Stimulated activated naive B cell treated with anti-CD40 and anti-IgM and Interleukin-4, amounts not matched to agents 10 μg/mL and 1 μg/mL and 100 μg/mL, for 72 hours (primary cell): Measurements from ENCODE around the gene KIF26A.

Experiments
- ATAC-seq, 2 donors: fragments of 150-1000 bp; cut with Tn5 transposase; replicated peaks; 2 replicates each; pipeline ENCODE4 v1.10.0; 2021; ENCODE audit warnings: moderate library complexity in 1 of 2
- DNase-seq: peaks from one replicate; pipeline ENCODE4 v3.0.0; 2021
- H3K27ac Mint-ChIP-seq: one replicate; pipeline ENCODE4 v1.8.0; 2022; ENCODE audit warnings: mild to moderate bottlenecking, mixed read lengths
- H3K27me3 Mint-ChIP-seq, 2 donors: one replicate each; pipeline ENCODE4 v1.8.0; 2022; ENCODE audit warnings: mixed read lengths in 2 of 2
- H3K36me3 Mint-ChIP-seq, 2 donors: one replicate each; pipeline ENCODE4 v1.8.0; 2022; ENCODE audit warnings: mixed read lengths in 2 of 2, mild to moderate bottlenecking in 1 of 2
- H3K4me1 Mint-ChIP-seq, 2 donors: one replicate each; pipeline ENCODE4 v1.8.0; 2022; ENCODE audit warnings: mixed read lengths in 2 of 2, mild to moderate bottlenecking in 1 of 2
- H3K4me3 Mint-ChIP-seq, 2 donors: one replicate each; pipeline ENCODE4 v1.8.0; 2022; ENCODE audit warnings: mild to moderate bottlenecking in 2 of 2, mixed read lengths in 2 of 2, moderate library complexity in 1 of 2
- H3K9me3 Mint-ChIP-seq, 2 donors: one replicate each; pipeline ENCODE4 v1.8.0; 2022; ENCODE audit warnings: mixed read lengths in 2 of 2, mild to moderate bottlenecking in 1 of 2

KIF26A gene

GRCh38 chr14:104192146-104192882, 53.9 kb downstream of the KIF26A start:
- H3K9me3 Mint-ChIP-seq = no peaks in the 10 kb centered on the region
- no peak overlapping the region for H3K27ac Mint-ChIP-seq
- DNase-seq = no peak
- H3K4me3 Mint-ChIP-seq = no peak overlapping the region
- no peaks in the 10 kb centered on the region for H3K36me3 Mint-ChIP-seq
- peaks cover 0 to under 1% of the 10 kb centered on the region in 2 donors for H3K27me3 Mint-ChIP-seq
- H3K4me1 Mint-ChIP-seq = peaks cover 8 to 13% of the 10 kb centered on the region in 2 donors
- no peak for ATAC-seq

DNA sequence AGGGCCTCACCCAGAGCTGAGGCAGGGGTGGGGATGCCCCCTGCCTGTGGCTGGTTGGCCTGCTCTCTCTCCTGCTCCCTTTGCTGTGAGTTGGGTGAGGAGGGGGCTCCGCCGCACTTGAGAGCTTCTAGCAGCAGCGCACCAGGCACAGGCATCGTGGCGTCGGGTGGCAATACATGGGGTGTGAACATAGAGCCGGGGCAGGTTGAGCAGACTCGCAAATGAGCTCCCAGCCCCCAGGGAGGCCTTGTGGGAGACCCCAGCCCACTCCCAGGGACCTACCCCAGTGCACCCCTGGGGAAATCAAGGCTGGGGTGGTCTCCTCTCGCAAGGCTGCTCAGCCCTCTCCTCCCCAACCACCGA, 54.5 kb downstream of the KIF26A start:
- no peaks in the 10 kb centered on the region for H3K27me3 Mint-ChIP-seq
- ATAC-seq (no peak), DNase-seq (no peak)
- H3K4me3 Mint-ChIP-seq = no peak overlapping the region
- no peak overlapping the region for H3K27ac Mint-ChIP-seq
- no peaks in the 10 kb centered on the region for H3K36me3 Mint-ChIP-seq
- H3K9me3 Mint-ChIP-seq = no peaks in the 10 kb centered on the region
- peaks cover 8 to 13% of the 10 kb centered on the region in 2 donors for H3K4me1 Mint-ChIP-seq

DNA sequence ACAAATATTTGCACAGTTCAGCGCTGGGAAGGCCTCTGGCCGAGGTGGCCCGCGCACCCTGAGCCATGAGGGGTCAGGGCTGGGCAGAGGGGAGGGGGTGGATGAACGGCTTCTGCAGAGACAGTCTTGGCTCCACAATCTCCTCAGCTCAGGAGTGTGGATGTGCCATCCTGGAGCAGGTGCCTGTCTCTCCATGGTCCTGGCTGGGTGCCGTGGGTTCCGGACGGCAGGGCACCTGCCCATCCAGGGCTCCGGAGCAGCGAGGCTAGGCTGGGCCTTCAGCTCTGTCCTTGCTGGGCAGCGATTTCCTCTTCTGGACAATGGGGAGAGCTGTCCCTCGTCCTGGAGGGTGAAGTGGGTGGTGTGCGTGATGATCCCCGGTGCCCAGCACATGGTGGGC, 55.6 kb downstream of the KIF26A start:
- H3K9me3 Mint-ChIP-seq = no peaks in the 10 kb centered on the region
- H3K27ac Mint-ChIP-seq = no peak overlapping the region
- no peaks in the 10 kb centered on the region for H3K36me3 Mint-ChIP-seq
- H3K4me1 Mint-ChIP-seq = peaks cover 8 to 13% of the 10 kb centered on the region in 2 donors
- H3K4me3 Mint-ChIP-seq = no peak overlapping the region
- no peak for DNase-seq
- ATAC-seq = no peak
- no peaks in the 10 kb centered on the region for H3K27me3 Mint-ChIP-seq

DNA sequence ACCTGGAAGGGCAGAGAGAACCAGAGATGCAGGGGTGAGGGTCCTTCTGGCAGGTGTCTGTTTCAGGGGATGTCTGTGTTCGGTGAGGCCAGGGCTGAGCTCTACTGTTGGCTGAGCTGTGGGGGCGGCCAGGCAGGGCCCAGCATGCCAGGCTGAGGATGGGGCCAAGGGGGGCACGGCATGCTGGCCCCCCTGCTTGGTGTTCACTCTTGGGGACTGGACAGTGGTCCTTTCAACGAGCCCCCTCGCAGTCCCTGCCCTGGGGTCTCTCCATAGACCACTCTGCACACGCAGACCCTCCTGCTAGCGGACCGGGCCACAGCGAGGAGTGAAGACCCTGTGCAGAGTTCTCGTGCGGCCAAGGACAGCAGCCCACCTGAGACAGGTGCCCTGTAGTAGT, 56.3 kb downstream of the KIF26A start:
- H3K27ac Mint-ChIP-seq = no peak overlapping the region
- H3K4me1 Mint-ChIP-seq = peaks cover 8 to 13% of the 10 kb centered on the region in 2 donors
- ATAC-seq (no peak), DNase-seq (no peak)
- no peaks in the 10 kb centered on the region for H3K27me3 Mint-ChIP-seq
- H3K9me3 Mint-ChIP-seq = no peaks in the 10 kb centered on the region
- no peaks in the 10 kb centered on the region for H3K36me3 Mint-ChIP-seq
- H3K4me3 Mint-ChIP-seq = no peak overlapping the region

DNA sequence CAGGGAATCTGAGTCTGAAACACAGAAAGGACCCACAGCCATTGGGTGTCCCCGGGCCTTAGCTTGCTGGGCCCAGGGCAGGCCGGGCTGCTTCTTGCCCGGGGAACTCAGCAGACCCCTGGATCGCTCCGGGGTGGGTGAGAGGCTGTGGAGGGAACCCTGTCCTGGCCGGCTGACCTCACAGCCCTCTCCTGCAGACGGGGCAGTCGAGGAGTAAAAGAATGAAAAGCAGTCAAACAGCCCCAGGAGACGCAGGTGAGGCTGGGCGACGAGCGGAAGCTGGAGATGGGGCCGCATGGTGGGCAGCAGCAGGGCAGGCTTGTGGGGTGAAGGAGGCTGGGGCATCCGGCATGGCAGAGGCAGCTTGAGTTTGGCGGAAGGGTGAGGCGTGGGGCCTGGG, 57.0 kb downstream of the KIF26A start:
- Mint-ChIP-seq H3K4me3 (no peak overlapping the region), H3K9me3 (no peaks in the 10 kb centered on the region), H3K27ac (no peak overlapping the region), H3K36me3 (no peaks in the 10 kb centered on the region), H3K4me1 (peaks cover 8 to 13% of the 10 kb centered on the region in 2 donors), H3K27me3 (no peaks in the 10 kb centered on the region)
- no peak for ATAC-seq
- DNase-seq = no peak

- Mint-ChIP-seq H3K27ac (no peak overlapping the region), H3K9me3 (no peaks in the 10 kb centered on the region)
These were observed 57.5 kb downstream of the KIF26A start for GRCh38 chr14:104195878-104196277.

DNA sequence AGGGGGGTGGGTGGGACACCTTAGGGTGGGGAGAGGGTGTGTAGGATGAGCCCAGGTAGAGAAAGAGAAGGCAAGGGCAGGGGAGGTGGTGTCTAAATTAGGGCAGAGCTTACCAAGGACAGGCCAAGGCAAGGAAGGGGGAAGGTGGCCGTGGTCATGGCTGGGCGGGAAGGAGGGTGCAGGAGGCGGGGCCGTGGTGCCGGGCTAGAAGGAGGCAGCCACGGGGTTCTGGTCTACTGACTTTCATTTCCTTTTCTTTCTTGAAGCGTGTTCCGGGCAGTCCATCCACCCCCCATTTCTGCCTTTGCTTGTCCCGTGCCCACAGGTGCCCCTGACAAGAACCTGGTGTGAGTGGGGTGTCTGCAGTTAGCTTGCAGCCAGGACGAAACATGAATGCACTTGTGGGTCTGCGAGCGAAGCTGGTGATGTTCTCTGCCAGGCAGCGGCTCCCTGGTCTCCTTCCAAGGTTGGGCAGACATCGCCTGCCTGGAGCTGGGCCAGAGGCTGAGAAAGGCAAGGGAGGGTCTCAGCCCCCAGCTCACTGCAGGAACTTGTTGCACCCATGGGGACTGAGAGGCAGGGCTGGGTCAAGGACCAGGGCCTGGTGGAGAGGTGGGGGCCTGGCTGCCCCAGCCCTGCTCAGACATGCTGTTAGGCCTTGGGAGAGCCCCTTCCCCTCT, 58.2 kb downstream of the KIF26A start:
- peaks cover 8 to 13% of the 10 kb centered on the region in 2 donors for H3K4me1 Mint-ChIP-seq
- H3K36me3 Mint-ChIP-seq = no peaks in the 10 kb centered on the region
- no peak overlapping the region for H3K4me3 Mint-ChIP-seq
- DNase-seq (no peak), ATAC-seq (peak; percentile 65 to 75)
- no peaks in the 10 kb centered on the region for H3K27me3 Mint-ChIP-seq
- H3K27ac Mint-ChIP-seq = peak overlapping the region; percentile 32
- H3K9me3 Mint-ChIP-seq = no peaks in the 10 kb centered on the region

More at GRCh38 chr14:104195878-104196277, 57.5 kb downstream of the KIF26A start:
- ATAC-seq (no peak), DNase-seq (no peak)
- Mint-ChIP-seq H3K27me3 (no peaks in the 10 kb centered on the region), H3K4me1 (peaks cover 8 to 13% of the 10 kb centered on the region in 2 donors), H3K36me3 (no peaks in the 10 kb centered on the region), H3K4me3 (no peak overlapping the region)

GRCh38 chr14:104197449-104198247, 59.3 kb downstream of the KIF26A start:
- H3K27ac Mint-ChIP-seq = no peak overlapping the region
- H3K9me3 Mint-ChIP-seq = no peaks in the 10 kb centered on the region
- no peaks in the 10 kb centered on the region for H3K36me3 Mint-ChIP-seq
- H3K4me1 Mint-ChIP-seq = peaks cover 8 to 13% of the 10 kb centered on the region in 2 donors
- H3K4me3 Mint-ChIP-seq = no peak overlapping the region
- no peak for DNase-seq
- peaks cover 0 to 3% of the 10 kb centered on the region in 2 donors for H3K27me3 Mint-ChIP-seq
- ATAC-seq = no peak

DNA sequence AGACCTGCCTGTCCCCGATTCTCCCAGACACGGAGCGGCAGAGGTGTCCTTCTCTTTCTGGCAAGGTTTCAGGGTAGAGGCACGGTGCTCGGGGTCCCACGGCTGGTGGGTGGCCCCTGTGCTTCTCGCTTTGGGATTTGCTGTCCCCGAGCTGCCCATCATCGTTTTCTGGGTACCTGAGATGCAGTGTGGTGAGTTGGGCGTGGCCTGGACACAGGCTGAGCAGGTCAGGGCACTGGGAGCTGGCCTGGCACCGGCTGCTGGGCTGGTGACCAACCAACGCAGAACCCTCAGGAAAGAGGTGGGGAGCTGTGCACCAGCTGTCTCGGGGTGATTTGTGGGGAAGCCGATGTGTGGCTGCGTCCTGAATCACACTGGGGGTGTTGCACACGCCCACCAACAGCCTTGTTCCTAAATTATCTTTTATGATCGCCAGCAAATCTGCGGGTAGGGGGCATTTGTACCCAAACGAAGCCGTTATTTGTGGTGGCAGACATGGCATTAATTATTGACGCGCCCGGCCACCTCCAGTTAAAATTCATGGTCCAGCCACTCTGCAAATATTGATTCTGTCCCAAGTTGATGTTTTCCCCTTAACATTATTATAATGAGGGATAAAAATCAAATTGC, 61.0 kb downstream of the KIF26A start:
- H3K36me3 Mint-ChIP-seq = no peaks in the 10 kb centered on the region
- H3K27me3 Mint-ChIP-seq = peaks cover 0 to 4% of the 10 kb centered on the region in 2 donors
- no peak overlapping the region for H3K27ac Mint-ChIP-seq
- H3K9me3 Mint-ChIP-seq = no peaks in the 10 kb centered on the region
- ATAC-seq = no peak
- peaks cover 8 to 13% of the 10 kb centered on the region in 2 donors for H3K4me1 Mint-ChIP-seq
- H3K4me3 Mint-ChIP-seq = no peak overlapping the region
- no peak for DNase-seq

DNA sequence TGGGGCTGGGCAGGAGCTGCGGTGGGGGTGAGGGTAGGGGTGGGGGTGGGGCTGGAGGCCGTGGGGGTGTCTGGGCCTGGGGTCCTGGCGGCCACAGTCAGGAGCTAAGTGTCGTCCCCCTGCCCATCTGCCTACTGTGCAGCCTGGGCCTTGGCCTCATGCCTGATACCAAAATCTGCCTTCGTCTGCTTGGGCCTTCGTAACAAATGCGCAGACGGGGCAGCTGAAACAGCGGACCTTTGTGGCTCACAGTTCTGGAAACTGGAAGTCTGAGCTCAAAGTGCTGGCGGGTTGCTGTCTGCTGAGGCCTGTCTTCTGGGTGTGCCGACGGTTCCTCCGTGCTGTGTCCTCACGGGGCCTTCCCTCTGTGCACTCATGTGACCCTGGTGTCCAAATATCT, 61.7 kb downstream of the KIF26A start:
- no peaks in the 10 kb centered on the region for H3K9me3 Mint-ChIP-seq
- peaks cover 0 to 4% of the 10 kb centered on the region in 2 donors for H3K27me3 Mint-ChIP-seq
- H3K4me3 Mint-ChIP-seq = no peak overlapping the region
- peaks cover 8 to 13% of the 10 kb centered on the region in 2 donors for H3K4me1 Mint-ChIP-seq
- no peak for DNase-seq
- H3K36me3 Mint-ChIP-seq = no peaks in the 10 kb centered on the region
- no peak overlapping the region for H3K27ac Mint-ChIP-seq
- ATAC-seq = no peak

GRCh38 chr14:104200591-104200990, 62.2 kb downstream of the KIF26A start:
- Mint-ChIP-seq H3K4me3 (no peak overlapping the region), H3K4me1 (peaks cover 8 to 13% of the 10 kb centered on the region in 2 donors), H3K9me3 (no peaks in the 10 kb centered on the region), H3K36me3 (no peaks in the 10 kb centered on the region), H3K27me3 (peaks cover 0 to 4% of the 10 kb centered on the region in 2 donors), H3K27ac (no peak overlapping the region)
- DNase-seq = no peak
- no peak for ATAC-seq

DNA sequence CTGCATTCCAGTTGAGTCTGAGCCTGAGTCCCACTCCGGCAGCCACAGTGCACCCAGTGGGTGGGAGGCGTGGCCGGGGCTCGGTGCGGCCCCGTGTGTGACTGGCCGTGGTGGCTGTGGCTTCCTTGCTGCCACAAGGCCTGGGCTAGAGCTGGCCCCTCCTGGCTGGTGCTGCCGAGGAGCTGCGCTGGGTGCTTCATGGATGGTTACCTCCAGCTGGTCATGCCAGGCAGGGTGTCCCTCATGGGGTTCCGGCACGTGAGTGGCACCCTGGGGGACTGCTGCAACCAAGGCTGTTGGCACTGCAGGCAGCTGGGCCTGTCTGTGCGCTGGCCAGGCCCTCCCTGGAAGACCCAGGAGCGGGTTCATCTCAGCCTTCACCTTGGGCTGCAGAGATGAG, 62.7 kb downstream of the KIF26A start:
- DNase-seq = no peak
- H3K27ac Mint-ChIP-seq = no peak overlapping the region
- peaks cover 5 to 8% of the 10 kb centered on the region in 2 donors for H3K4me1 Mint-ChIP-seq
- ATAC-seq = no peak
- H3K4me3 Mint-ChIP-seq = no peak overlapping the region
- H3K9me3 Mint-ChIP-seq = no peaks in the 10 kb centered on the region
- no peaks in the 10 kb centered on the region for H3K36me3 Mint-ChIP-seq
- H3K27me3 Mint-ChIP-seq = peaks cover 0 to 4% of the 10 kb centered on the region in 2 donors

DNA sequence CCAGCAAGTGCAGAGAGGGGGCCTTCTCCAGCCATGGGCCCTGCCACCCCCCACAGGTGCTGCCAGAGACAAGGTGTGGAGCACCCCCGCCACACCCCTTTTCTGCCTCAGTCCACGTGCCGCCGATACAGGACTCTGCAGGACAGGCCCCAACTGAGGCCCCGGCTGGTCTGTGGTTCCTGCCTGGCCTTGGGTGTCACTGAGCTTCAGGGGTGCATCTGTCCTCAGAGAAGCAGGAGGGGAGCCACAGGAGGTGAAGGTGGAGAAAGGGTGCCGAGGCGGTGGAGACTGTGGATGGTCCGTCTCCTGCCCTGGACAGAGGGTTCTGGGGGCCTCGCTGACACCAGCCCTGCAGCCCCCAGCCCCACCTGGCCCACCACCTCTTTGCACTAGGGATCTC, 63.1 kb downstream of the KIF26A start:
- Mint-ChIP-seq H3K4me1 (peaks cover 3 to 4% of the 10 kb centered on the region in 2 donors), H3K9me3 (no peaks in the 10 kb centered on the region), H3K27ac (no peak overlapping the region), H3K36me3 (no peaks in the 10 kb centered on the region), H3K27me3 (peaks cover 0 to 4% of the 10 kb centered on the region in 2 donors), H3K4me3 (no peak overlapping the region)
- ATAC-seq (no peak), DNase-seq (no peak)
